Stimulated activated CD8-positive, alpha-beta memory T cell treated with anti-CD3 and anti-CD28 coated beads, Interleukin-12 subunit alpha, Interleukin-12 subunit beta, amount 100 ng/mL, for 24 hours (primary cell): ENCODE results near the gene RHOBTB3.

Source experiments
- DNase-seq: peaks from one replicate; pipeline ENCODE4 v3.0.0-alpha.2; 2020; ENCODE audit errors: extremely low read depth

The RHOBTB3 gene

DNA sequence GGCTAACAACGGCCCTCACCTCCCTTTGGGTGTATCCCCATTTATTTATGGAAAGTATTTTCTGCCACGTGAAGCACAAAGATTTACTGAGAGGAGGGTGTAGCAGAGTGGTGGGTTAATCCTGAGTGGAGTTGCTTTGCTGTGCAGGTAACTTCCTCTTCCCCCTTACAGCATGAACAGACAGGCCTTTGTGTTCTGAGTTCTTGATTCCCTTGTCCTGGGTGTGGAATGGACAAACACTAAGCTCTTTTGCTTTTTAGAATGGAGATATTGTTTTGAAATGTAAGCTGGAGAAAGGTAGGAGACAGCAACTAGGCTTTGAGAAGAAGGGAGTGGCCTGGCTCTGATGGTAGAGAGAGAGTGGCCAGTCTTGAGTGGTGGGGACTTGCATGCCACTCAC is 108.5 kb downstream of the RHOBTB3 start:
- DNase-seq: no peak

DNA sequence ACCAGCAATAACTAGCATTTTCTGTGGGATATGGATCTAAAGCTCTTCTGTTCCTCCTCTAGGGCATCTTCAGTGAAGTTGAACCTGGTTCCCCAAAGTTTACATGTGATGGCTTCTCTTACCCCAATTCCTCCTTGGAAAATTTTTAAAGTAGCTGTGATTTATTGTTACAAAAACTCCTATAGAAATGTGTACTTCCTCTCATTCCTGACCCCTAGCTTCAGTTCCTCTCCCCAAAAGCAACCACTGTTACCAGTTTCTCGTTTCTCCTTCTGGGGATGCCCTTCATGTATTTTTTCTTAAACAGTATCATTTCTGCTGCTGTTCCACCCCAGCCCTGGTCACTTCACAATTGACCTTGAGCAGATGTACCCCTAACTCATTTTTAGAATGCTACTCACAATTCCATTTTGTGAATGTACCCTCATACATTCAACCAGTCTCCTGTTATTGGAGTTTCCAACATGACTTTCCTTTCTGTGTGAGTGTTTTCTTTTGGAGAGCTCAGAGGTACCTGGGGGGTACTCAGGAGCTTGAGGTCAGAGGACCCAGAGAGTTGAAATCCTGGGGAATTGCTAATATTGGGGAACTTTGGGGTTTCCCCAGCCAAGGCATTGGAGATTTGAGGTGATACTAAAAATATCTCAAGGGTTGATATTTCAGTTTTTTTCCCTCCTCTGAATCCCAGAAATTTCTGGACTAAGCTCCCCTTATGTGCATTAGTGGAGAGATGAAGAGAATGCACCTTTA is 110.0 kb downstream of the RHOBTB3 start:
- DNase-seq: no peak

DNA sequence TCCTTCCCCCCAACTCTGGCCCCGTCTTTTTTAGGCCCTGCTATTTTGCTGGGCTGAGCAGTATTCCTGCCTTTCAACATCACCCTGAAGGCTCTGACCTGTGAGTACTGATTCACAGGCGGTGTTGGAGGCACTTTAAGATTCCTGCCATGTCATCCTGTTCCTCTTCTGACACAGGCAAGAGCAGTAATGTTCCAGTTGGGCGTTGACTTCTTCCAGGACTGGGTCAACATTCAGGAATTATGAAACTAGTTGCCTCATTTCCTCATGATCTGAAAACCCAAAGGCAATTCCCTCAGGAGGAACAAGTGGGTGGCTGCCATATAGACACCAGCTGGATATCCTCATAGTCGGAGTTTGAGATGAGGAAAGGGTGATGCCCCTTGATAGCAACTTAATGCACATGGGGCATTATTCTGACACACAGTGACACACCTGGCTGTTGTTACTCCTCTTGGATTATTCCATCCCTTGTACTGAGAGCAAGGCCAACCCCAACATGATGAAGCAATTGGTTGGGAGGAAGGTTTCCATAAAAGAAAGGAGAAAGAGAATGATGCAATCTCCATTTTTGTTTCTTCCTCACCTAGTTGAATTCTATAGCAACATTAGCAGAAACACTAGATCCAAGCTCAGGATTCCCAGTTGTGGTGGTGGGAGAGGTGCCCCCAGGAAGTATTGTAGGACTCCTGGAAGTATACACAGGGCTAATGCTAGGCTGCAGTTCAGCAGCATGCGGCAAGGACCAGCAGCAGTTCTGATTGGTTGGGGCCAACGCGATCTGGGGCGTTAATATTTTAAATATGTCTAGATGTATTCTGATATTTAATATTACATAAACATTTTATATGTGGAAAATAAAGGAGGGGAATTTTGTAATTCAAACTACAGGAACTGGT is 111.0 kb downstream of the RHOBTB3 start:
- no peak for DNase-seq

DNA sequence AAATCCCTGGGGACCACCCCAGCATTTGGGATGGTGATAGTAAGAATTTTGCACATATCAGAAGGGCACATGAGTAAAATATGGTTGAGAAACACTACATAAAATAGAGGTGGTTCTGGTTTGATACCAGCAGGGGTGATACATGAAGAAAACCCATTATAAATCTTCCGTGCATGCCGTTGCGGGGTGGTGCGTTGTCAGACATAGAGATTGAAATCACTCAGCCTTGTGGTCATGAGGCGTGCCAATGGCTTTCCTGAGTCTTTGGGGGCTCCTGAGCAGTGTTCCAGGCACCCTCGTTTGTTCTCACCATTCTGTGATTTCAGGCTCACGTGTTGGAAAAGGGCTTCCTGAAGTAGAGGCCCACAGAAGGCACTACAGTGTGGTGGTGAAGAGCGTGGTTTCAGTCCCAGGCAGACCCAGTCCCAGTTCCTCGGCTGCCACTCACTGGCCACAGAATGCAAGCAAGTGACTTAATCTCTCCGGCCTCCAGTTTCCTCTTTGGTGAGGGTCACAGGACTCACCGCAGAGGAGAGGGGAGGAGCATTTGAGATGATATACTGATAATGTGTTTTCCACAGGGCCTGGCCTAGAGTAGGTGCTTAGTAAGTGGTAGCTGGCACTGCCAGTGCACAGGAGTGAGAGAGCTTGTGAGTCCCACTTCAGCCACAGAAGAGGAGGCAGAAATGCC is 111.9 kb downstream of the RHOBTB3 start:
- no peak for DNase-seq

DNA sequence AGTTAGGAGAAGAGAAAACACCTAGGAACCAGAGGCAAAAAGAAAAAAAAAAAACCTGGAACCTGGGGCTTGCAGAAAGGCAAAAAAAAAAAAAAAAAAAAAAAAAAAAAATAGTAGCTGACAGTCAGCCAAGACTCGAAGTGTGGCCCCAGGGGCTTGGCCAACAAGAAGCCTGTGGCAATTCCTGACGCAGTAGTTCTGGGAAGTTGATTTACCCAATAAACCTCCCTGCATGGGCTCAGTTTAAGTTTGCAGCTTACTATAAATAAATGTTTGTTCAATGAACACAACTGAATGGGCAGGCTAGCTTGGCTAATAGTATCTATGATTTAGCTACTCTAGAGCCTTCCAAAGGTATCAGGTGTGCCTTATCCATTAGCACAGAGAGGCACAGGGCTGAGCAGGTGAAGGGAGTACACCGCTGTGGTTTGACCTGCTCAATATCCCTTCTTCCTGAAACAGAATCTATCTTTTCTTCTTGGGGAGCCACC is 112.6 kb downstream of the RHOBTB3 start:
- DNase-seq: no peak

DNA sequence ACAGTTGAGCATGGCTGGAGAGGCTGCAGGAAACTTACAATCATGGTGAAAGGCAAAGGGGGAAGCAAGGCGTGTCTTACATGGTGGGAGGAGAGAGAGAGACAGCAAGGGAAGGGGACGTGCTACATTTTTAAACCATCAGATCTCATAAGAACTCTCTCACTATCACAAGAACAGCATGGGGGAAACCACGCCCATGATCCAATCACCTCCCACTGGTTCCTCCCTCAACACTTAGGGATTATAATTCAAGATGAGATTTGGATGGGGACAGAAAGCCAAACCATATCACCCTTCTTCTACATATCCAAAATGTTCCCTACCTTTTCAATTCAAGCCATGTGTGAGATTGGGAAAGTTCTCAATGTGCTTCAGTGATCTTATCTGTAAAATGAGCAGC is 114.3 kb downstream of the RHOBTB3 start:
- no peak for DNase-seq
